HG03354 (cell line): Measurements from ENCODE around the gene ZNF879.
A peak's percentile ranks its signal among the peaks of the same experiment; 100 is the strongest.

ENCODE experiments used
- ATAC-seq: cut with Tn5 transposase; IDR thresholded peaks from one replicate; pipeline ENCODE4 v1.9.1; 2021; ENCODE audit warnings: mild to moderate bottlenecking; ENCODE audit not compliant: unreplicated experiment, poor library complexity, severe bottlenecking

Gene ZNF879

DNA sequence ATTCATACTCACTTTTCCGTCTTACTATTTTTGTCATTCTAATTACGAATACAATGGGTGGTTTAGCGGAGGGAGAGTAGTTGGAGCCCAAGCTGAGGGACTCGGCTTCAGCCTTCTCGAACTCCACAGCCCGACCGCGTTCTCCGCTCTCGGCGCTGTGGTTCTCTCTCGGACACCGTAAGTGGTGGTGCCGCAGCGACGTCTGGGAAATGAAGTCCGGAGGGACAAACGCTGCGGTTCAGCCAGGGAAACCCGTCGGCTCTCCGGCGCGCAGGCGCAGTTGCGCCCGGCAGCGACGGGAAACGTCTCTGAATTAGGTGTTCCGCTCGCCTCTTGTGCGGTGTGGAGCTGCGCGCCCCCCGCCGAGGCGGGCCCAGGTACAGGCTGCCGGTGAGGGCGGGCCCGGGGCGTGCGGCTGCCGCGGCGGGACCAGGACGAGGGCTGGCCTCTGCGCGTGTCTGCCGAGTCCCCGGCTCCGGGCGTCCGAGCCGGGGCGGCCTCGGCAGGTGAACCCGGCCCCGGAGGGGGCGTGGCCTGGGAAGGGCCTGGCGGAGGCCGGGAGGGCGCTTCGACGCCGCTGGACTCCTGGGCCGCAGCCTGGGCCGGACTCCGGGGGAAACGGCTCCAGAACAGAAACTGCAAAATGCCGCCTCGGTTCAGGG lies at the start of gene ZNF879:
Gene ZNF879 (plus strand): TSS at position 277 of the 662 bp plus-strand sequence. CDS start 1,201 bp downstream, outside the sequence.
- peak; percentile 96 for ATAC-seq

DNA sequence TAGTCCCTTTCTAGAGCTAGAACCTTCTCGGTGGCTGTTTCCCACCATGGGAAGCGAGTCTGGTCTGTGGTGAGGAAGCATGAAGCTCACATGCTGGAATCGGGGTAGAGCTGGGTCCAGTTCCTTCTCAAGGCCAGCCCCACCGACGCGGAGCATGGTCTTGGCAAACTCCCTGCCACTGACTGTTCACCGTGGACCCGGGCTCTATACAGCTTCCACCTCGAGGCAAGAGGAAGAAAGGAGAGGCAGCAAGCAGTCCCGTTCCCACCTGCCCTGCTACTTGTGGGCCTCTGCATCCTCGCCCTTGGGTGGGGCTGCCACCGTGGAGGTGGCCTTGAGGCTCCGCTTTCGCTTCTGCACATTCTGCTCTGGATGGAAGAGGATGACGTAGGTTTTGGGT lies 42.2 kb upstream of the ZNF879 start:
- ATAC-seq: no peak

DNA sequence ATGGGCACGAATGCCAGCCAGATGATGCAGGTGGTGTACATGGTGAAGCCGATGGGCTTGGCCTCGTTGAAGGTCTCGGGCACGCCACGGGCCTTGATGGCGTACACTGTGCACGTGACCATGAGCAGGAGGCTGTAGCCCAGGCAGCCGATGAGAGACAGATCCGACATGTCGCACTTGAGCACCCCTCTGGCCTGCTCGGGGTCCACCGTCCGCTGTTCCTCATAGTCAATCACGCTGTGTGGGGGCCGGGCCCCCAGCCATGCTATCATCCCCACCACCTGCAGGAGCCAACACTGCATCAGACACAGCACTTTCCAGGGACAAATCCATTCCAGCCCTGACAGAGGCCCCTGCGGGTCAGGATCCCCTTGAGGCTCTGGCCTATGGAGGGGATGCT lies 40.7 kb upstream of the ZNF879 start:
- no peak for ATAC-seq

DNA sequence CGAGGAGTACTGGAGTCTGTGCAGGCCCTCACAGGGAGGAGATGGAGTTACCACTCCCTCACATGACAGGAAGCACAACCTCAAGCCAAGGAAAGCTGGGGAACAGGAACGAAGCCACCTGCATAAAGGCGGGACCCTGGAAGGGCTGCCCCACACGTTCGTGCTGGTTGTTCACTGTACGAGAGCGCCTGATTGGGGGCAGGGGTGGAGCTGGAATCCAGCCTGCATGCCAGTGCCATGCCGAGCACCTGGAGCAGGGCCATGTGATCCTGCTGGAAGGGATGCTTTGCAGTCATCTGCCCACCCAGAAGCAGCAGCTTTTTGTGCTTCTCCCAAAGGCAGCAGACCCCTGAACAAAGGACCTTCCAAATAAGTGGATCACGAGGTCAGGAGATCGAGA lies 39.9 kb upstream of the ZNF879 start:
- ATAC-seq: no peak

DNA sequence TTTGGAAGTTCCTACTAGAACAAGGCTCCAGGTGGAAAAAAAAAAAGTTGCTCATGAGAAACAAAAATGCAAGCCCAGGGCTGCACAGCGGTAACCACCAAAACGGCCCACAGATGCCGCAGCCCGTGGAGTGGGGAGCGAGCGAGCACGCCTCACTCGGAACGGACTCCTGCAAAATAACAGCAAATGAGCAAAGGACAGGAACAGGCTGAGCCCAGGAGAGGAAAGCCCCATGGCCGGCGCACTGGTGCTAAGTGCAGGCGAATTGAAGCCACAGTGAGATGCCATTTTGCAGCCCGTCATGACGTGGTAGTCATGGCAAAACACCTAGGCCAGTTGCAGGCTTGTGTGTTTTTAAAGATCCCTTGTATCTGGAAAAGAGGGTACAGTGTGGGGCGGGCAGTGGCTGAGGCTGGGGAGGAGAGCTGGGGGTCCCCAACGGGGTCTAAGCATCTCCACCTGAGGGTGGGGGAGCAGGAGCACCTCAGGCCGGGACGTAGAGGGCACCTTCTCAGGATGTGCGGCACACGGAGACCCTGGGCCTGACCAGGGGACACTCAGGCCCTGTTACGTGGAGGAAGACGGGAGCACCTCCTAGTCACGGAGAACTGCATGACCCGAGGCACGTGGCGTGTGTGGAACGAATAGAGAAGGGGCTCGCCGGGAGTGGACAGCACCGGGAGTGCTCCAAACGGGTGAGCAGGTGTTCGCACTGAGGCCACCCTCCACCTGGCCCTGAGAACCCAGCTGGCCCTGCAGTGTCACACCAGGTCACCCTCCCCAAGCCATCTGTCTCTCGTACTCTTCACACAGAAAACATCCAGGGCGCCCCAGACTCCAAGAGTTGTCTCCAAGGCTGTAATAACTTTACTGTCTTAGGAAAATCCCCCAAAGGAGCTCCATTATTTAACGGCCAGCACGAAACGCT lies 39.2 kb upstream of the ZNF879 start:
- ATAC-seq: no peak

DNA sequence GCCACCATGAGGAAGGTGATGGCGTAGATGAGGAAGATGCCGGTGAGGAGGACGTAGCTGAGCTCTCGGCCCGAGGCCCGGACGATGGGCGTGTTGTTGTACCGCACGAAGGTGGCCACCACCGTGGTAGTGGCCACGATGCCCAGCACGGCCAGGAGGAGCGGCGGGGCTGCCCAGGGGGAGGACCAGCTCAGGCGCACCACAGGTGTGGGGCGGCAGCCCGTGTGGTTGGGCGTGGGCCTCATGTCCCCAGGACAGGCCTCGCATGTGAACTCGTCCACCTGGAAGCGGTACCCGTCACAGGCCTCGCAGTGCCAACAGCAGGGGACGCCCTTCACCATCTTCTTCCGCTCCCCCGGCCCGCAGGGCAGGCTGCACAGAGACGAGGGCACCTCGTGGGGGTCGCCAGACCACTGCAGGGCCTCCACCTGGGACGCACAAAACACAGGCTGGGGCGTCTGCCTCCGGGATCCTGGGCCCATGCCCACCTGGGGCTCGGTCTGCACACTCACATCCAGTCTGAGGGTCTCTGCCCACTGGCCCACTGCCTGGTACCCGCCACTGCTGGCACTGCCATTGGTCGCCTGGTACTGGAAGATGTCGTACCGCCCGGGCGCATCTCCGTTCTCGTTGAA lies 37.2 kb upstream of the ZNF879 start:
- ATAC-seq: no peak

- no peak for ATAC-seq
Measured at GRCh38 chr5:178988436-178989220, 35.0 kb upstream of the ZNF879 start.

GRCh38 chr5:178989311-178989710 lies 34.3 kb upstream of the ZNF879 start:
- no peak for ATAC-seq

- ATAC-seq: no peak
Measured at GRCh38 chr5:178990491-178990890, 33.1 kb upstream of the ZNF879 start.

DNA sequence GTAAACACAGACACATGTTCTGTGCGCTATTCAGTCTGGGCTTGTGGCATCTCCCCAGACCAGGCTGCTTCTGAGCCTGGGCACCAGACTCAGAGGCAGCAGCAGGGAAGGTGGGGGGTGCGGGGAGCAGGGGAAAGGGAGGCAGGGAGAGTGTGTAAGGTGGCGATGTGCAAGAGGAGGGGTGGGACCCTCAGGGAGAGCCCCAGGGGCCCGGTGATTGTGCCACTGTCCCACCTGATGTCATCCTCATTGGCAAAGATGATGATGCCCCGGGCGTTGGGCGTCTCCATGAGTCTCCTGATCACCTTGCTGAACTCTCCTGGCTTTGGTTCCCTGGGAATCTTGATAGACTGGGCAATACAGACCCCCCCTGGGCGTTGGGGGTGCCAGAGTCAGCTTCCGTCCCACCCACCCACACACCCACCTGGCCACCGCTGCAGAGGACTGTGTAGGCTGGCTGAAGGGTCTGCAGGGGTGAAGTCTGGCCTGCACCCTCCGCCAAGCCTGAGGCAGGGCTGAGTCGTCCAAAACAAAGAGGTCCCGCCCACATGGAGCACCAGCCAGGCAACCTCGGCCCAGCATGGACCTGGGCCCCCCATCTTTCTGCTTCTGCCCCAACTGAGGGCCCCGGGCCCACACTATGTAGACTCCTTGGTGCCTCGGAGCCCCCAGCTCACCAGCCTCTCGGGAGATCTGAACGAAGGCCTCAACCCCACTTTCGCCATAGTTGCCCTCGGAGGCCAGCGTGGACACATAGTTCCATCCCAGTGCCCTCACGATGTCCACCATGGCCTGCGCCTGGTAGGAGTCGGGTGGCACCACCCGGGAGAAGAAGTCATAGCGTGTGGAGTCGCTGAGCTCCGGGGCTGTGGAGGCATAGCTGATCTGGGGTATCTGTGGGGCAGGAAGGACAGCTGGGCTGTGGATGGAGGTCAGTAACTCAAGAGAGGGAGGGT lies 32.1 kb upstream of the ZNF879 start:
- no peak for ATAC-seq

DNA sequence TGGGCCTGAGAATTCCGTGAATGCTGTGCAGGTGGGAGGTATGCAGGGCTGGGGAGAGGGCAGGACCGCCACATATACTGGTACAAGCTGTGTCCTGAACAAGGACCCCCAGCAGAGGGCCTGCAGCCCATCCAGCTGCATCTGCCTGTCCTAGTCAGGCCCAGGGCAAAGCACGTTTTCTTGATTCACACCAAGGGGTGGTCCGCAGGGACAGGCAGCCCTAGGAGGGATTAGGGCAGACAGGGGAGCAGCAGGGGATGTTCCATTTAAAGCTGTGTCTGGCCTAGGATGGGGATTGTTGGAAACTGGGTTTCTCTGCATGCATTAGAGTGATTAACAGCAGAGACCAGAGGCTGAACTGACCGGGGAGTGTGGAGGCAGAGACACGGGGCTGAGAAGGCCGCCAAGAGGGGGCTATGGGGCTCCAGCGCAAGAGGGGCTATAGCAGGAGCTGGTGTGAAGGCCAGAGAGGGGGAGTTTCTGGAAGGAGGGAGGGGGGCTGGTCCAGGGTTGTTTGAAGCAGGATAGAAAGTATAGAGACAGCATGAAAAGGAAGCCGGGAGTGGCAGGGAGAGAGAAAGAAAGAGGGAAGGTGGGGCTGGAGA lies 31.2 kb upstream of the ZNF879 start:
- ATAC-seq: no peak

- ATAC-seq: no peak
Measured at GRCh38 chr5:178993236-178993765, 30.3 kb upstream of the ZNF879 start.

GRCh38 chr5:178993955-178994579 lies 29.5 kb upstream of the ZNF879 start:
- no peak for ATAC-seq

GRCh38 chr5:178994580-178995340 lies 28.8 kb upstream of the ZNF879 start, which contains the start of gene GRM6:
Gene GRM6 (minus strand): TSS chr5:178995320. CDS start chr5:178994944, 376 bp downstream.
- ATAC-seq: no peak

DNA sequence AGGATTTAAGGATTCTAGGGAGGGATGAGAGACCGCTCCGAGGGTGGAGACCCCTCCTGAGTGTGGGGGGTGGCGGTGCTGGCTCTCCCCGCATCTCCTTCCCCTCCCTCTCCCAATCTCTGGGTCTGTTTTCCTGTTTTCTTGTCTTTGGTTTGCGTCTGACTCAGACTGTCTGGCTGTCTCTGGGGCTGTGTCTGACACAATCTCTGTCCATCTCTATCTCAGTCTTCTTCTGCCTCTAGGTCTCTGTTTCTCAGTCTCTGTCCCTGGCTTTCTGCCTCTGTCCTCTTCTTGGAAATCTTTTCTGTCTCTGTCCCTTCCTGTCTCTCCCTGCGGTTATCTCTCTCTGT lies 28.3 kb upstream of the ZNF879 start:
- no peak for ATAC-seq

- no peak for ATAC-seq
Measured at GRCh38 chr5:178996156-178996555, 27.4 kb upstream of the ZNF879 start.

DNA sequence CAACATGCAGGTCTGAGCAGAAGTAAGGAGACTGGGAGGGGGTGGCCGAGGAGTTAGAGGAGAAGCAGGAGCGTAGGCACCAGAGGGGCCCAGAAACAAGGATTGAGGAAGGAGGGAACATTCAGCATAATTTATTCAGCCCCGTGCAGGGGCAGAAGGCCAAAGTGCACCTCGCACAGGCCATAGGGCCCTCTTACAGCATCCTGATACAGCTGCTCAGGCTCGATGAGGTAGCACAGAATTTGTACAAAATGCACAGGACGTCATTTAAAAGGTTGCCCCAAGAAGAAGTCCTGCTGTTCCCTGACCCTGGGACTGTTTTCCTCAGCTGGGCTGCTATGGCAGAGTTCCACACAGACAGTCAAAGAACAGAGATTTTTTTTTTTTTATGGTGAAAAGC lies 26.4 kb upstream of the ZNF879 start:
- ATAC-seq: no peak
